ENCODE data around the gene MAP4.
"Not testable (repeated sequence)": the region's sequence is repeated elsewhere in the genome, so short reads cannot be mapped to it uniquely, and the experiment has no call there.

MAP4 gene

DNA sequence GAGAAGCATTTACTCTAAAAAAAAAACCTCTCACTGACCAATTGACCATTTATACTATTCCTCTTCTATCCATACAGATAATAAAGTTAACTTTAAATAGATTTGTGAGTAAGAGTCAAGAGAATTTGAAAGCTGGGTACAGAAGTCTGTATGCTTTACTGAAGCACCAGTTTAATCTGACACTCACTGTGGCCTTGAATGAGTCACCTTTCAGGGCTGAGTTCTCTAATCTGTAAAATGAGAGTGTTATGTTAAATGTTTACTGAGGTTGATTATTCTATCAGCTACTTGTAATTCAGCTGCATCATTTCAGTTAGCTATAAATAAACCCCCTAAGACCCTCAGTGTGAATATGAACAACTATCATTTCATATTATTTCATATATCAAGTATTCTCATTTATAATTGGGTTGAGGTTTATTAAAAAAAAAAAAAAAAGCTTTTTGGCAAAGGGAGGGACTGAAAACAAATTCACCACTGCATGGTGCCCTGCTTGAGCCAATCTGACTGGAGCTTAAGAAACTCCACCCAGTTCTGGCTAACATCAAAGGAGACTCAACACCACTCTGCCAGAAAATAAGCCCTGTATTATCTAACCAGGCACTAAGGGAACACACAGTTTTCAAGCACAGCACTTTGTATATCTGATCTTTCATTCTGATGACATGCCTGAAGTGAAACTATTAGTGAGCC is 2.8 kb downstream of the MAP4 start:
- peak; percentile 75 for DNase-seq

DNA sequence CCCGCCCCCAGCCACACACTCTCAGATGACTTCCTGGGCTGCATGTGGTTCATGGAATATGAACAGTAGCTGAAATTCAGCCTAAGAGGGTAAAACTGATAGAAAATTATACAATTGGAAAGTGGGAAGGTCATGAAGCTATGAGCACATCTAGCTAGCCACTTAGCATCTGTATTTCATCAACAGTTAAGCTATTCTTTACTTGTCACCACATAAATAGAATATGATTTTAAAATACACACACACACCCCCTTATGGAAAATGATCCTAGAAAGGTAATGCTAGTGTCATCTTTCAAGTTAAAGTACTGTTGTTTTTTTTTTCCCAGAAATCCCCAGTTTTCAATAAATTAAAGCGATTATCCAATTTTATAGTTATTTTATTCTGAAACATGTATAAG is 3.6 kb downstream of the MAP4 start:
- DNase-seq: no peak

DNA sequence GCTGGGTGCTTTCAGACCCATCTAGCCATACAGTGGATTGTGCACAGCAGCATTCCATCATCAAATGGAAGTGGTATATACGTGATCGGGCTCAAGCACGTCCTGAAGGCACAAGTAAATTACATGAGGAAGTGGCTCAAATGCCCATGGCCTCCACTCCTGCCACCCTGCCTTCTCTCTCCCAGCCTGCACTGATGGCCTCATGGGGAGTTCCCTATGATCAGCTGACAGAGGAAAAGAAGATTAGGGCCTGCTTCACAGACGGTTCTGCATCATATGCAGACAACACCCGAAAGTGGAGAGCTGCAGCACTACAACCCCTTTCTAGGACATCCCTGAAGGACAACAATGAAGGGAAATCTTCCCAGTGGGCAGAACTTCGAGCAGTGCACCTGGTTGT is 8.2 kb downstream of the MAP4 start:
- DNase-seq: not testable (repeated sequence)

DNA sequence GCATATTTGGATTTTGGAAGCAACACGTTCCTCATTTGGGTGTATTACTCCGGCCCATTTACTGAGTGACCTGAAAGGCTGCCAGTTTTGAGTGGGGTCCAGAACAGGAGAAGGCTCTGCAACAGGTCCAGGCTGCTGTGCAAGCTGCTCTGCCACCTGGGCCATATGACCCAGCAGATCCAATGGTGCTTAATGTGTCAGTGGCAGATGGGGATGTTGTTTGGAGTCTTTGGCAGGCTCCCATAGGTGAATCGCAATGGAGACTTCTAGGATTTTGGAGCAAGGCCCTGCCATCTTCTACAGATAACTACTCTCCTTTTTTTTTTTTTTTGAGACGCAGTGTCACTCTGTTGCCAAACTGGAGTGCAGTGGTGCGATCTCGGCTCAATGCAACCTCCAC is 8.9 kb downstream of the MAP4 start:
- not testable (repeated sequence) for DNase-seq

DNA sequence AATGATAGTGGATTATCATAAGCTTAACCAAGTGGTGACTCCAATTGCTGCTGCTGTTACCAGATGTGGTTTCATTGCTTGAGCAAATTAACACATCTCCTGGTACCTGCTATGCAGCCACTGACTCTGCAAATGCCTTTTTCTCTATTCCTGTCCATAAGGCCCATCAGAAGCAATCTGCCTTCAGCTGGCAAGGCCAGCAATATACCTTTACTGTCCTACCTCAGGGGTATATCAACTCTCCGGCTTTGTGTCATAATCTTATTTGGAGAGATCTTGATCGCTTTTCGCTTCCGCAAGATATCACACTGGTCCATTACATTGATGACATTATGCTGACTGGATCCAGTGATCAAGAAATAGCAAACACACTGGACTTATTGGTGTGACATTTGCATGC is 9.4 kb downstream of the MAP4 start:
- not testable (repeated sequence) for DNase-seq

DNA sequence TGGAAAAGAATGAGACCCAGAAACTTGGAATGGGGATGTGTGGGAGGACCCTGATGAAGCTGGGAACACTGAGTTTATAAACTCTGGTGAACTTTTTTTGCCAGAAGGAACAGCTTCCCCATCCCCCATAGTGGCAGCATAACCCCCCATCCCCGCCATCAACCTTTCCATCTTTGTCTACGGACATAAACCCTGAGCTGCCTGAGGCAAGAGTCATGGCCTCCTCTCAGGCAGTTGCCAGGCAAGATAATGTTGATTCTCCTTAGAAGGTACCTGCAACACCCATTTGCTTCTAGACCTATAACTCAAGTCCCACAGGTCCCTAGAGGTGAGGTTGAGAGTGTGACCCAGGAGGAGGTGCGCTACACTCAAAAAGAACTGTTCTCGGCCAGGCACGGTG is 11.5 kb downstream of the MAP4 start:
- no peak for DNase-seq

DNA sequence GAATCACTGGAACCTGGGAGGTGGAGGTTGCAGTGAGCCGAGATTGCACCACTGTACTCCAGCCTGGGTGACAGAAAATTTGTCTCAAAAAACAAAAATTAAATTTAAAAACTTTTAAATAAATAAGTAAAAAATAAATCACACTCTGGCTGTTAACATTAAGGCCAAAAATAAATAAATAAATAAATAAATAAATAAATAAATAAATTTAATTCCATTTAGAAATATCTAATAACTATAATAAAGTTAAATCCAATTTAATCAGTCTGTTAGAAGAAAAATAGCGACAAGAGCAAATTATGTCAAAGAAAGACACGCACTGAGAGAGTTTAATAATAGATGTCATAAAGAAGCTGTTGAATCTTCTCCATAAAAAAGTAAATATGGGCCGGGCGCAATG is 13.4 kb downstream of the MAP4 start:
- DNase-seq: no peak

DNA sequence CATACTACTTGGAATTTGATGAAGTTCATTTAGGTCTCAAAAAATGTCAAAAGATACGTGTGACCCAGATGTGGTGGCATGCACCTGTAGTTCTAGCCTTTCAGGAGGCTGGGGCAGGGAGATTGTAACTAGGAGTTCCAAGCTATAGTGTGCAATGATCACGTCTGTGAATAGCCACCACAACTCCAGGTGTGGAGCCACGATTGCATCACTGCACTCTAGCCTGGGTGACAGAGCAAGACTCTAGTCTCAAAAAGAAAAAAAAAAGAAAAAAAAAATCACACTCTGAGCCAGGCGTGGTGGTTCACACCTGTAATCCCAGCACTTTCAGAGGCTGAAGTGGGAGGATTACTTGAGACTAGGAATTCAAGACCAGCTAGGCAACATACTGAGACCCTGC is 14.2 kb downstream of the MAP4 start:
- DNase-seq: no peak

DNA sequence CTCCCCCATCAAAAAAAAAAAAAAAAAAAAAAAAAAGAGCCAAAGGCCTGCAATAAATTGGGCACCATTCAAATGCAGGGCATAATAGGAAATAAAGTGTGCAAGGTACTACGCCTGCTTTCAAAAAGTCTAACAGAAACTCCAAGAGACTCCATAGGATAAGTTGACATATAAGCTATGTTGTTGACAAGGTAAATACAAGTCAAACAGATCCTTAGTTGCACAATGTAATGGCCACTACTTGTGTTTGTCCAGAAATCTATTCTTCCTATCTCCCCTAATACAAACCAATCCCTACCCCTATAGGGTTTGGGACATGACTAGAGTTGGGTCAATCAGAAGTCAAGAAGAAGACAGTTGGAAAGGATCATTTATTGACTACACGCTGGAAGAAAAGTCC is 16.0 kb downstream of the MAP4 start:
- no peak for DNase-seq

DNA sequence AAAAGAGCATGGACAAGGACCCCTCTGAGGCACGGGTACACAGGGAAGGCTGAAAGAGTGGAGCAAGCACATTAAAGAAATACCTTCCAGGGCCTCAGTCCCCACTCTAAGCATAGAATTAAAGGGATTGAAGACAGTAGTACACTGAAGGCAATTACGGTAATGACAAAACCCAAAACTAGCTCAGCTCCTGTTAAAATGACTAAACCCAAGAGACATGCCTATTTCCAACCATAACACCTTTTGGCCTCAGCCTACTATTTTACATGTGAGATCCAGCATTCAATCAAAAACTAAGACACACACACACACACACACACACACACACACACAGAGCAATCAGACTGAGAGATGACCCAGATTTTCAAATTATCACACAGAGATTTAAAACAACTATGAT is 19.8 kb downstream of the MAP4 start:
- no peak for DNase-seq

DNA sequence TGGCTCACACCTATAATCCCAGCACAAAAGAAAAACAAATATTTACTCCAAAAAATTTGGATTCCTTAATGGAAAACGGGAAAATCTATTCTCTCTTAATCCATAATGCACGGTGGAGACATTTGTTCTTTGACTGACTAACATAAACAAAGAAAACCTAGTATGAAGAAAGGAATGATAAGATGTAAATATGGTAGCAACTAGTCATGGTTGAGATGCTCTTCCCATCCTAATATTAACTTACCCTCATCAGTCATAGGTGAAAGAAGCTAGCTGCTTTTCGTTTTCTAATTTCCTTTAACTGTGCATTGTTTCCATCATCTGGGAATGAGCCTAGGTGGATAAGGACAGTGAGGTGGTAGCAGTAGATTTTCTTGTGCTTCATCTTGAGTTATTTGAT is 22.0 kb downstream of the MAP4 start:
- no peak for DNase-seq

DNA sequence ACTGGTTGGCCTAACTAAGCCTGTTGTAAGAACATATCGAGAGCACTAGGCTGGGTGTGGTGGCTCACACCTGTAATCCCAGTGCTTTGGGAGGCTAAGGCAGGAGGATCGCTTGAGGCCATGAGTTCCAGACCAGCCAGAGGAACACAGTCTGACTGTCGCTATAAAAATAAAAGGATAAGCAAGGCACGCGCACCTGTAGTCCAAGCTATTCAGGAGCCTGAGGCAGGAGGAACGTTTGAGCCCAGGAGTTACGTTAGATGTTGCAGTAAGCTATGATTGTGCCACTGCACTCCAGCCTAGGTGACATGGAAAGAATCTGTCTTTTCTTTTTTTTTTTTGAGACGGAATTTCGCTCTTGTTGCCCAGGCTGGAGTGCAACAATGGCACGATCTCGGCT is 24.9 kb downstream of the MAP4 start:
- DNase-seq: no peak

DNA sequence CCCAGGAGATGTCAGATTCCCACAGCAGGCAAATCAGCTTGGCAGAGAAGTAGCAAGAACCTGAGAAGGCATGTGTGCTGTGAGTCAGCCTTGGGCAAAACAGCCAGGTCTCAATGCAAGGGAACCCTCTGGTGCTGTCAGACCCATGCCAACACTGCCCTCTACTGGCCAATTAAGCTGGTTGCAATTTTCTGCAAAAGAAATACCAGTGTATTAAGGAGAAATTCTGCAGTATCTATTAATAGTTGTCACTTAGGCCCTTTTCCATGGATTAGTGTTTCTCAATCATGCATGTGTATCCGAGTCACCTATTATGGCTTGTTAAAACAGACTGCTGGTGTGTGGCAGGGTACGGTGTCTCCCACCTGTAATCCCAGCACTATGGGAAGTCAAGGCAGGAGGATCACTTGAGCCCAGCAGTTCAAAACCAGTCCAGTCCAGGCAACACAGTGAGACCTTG is 26.2 kb downstream of the MAP4 start:
- DNase-seq: peak; percentile 84

DNA sequence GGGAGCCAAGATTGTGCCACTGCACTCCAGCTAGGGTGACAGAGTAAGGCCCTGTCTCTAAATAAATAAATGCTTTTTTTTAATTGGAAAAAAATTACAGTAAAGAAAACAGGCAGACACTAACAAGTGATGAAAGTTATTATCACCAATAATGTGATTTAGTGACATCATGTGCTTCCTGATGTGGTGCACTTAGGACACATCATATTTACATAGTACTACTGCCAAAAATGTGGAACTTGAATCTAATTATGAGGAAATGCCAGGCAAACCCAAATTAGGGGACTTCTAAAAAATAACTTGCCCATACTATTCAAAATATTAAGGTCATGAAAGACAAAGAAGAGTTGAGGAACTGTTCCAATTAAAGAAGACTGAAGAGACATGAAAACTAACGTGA is 30.8 kb downstream of the MAP4 start:
- no peak for DNase-seq

DNA sequence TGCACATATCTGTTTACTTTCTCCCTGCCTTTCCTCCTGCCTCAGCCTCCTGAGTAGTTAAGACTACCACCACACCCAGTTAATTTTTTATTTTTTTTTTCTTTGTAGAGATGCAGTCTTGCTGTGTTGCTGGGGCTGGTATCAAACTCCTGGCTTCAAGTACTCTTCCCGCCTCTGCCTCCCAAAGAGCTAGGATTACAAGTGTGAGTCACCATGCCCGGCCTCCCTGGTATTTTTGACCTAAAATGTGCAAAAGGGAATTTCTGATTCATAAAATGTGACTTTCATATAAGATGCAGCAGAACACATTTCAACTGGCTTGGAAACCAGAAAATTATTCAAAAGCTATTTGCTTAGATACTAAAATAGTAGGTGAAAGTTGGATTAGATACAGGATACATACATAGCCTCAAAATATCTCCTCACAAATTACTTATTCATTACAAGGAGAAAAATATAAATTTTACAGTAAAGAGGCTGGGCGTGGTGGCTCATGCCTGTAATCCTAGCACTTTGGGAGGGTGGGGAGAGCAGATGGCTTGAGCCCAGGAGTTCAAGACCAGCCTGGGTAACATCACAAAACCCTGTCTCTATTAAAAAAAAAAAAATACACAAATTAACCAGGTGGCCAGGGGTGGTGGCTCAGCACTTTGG is 32.0 kb downstream of the MAP4 start:
- DNase-seq: no peak

DNA sequence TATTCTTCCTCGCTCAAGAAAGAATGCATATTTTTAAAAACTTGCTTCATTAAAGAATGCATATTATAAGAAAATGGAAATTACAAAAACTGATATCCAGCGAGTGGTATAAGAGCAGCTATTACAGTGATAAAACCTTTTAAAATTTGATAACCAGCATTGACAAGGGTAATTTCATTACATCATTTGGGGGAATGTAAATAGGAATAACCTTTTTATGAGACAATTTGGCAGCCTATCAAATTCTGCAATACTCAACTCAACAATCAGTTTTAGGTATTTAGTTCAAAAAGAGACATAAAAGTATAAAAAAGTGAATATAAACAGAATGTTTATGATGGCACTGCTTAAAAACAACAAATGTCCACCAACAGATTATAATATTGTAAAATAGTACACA is 35.4 kb downstream of the MAP4 start:
- DNase-seq: no peak

DNA sequence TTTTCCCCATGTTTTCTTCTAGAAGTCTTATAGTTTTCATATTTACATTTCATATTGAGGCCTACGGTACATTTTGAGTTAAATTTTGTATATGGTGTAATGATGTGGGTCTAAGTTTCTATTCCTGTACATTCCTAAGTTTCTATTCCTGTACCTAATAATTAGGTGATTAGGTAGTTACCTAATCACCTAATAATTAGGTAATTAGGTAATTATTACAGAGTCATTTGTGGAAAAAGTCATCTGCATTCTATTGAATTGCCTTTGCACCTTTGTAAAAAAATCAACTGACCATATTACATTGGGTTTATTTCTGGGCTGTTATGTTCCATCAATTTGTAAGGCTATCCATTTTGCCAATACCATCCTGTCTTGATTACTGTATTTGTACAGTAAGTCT is 37.1 kb downstream of the MAP4 start:
- no peak for DNase-seq

DNA sequence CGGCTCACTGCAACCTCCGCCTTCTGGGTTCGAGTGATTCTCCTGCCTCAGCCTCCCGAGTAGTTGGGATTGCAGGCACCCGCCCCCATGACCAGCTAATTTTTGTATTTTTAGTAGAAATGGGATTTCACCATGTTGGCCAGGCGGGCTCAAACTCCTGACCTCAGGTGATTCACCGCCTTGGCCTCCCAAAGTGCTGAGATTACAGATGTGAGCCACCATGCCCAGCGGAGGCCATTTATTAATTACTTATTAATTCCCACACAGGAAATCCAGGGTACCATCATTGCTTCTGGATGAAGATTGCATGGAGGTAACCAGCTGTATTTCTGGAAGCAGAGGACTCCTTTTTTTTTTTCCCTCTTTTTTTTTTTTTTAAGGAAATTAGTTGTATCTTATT is 37.8 kb downstream of the MAP4 start:
- no peak for DNase-seq

DNA sequence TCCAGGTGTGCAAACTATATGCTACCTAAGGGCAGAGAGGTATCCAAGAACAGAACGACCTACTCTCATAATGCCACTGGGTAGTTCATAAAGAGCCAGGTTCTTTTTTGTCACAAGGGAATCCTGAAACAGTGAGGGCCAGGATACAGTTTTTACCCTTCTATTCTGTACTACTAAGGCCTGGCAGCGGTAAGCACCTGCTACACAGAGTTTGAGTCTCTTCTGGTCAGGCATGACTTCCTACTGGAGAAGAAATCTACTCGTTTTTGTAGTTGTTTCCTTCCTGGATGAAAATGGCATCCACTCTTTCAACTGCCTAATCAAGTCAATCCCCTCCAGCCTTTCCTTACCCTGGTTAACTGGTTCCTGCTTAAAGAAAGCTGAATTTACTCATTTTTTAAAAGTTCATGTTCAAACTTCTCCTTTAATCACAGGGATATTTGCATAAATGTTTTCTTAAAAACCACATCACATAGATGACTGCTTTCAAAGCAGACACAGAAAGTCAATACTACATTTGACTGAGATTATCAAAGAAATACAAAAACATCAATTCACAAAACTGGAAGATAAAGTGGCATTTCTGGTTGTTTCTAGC is 40.0 kb downstream of the MAP4 start:
- no peak for DNase-seq

DNA sequence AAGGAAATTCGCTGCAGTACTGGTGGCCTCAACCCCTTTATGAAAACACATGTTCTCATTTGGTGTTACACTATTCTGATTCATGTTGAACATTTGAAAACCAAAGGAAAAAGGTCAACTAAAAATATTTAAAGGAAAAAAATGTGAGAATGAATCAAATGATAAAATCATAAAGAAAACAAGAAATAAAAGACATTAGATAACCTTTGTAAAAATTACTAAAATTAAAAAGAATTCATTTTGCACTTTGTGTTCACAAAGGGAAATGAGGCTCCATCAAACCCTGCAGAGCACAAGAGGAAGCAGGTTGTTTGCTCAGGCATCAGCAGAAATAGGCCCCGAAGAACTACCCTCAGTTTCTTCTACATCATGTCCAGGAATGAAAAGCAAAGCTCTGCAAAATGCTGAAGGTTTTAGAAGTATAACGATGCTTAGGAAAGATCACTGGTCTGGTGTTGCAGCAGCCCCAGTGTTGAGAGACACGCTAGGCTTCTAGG is 41.2 kb downstream of the MAP4 start:
- DNase-seq: no peak

DNA sequence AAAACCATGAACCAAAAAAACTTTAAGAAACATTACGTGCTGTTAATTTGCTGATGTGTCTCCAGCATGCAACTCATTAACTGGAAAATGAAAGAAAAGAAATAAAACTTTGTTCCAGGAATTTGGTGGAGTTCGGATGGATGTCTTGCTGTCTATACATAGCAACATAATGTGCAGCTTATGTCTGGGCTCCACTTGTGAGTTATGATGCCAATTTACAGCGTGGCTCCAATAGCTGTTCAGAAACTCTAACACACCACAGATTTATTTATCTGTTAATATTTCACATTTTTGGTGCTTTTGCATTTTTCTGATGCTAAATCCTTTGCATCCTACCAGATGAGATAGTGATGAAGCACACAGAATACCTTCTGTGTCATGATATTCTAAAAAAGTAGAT is 45.1 kb downstream of the MAP4 start:
- DNase-seq: no peak

DNA sequence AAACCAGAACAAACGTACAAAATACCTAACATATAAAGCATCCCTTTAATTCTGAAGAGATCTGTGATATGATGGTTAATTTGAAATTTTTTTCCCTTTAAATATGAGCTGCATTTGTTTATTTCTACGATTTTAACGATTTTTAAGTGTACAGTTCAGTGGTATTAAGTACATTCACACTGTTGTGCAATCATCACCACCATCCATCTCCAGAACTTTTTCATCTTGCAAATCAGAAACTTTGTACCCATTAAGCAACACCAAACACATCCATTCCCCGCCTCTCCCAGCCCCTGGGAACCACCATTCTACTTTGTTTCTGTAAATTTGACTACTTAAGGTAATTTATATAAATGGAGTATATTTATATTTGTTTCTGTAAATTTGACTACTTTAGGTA is 51.5 kb downstream of the MAP4 start:
- no peak for DNase-seq

DNA sequence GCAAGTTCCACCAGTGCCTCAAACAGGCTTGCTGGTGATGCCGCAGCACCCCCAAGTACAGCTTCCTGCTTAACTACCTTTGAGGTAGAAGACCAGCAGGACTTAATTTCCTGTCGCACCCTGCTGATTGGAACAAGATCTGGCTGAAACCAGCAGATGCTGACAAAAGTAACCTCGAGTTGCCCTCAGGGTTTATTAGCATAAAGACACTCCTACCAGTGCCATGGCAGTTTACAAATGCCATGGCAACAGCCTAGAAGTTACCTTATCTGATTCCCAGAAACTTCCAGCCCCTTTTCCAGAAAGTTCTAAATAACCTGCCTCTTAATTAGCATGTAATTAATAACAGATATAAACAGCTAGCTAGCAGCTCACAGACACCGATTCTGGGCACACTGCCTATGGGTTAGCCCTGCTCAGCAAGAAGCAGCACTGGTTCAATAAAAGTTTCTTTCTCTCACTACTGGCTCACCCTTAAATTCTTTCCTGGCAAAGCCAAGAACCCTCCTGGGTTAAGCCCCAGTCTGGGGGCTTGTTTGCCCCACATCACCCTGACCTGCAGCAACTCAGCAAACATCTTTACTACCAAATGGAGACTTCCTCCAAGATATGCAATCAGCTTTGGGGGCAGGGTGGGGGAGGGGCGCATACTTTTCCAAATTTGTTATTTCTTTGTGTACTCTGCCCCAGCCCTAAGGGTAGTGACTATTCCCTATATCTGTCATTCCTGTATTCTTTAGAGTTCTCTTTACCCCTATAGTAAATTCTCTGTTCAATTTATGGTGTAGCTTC is 54.2 kb downstream of the MAP4 start:
- DNase-seq: peak; percentile 67

DNA sequence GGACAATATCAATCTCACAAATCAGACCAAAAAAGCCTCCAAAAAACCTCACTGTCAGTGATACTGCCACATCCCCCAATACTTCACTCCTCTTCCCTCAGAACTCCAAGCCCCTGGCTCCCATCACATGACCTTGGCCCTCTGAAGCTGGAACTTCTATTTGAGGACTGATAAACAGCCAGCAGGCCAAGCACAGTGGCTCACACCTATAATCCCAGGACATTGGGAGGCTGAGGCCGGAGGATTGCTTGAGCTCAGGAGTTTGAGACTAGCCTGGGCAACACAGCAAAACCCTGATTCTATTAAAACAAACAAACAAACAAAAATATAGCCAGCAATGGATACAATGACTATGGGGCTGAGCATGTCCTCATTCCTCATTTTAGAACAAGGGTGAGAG is 55.2 kb downstream of the MAP4 start:
- DNase-seq: no peak
